Testis (tissue), 3 donors: Measurements from ENCODE around the gene ATP5F1E. TPM values are rescaled to one million over a fixed set of nuclear protein-coding genes. Genes with fewer than 3 reads are reported as not detected.

ENCODE experiments used
- DNase-seq: peaks from one replicate; pipeline ENCODE4 v3.0.0-alpha.2; 2019
- H3K27ac ChIP-seq, 2 donors: fragments of 200-600 bp; sonication (generic); one replicate each; pipeline ENCODE4 v1.5.1; 2019
- H3K27me3 ChIP-seq: fragments of 200-600 bp; sonication (generic); one replicate; pipeline ENCODE4 v1.5.1; 2019
- H3K36me3 ChIP-seq: fragments of 200-600 bp; sonication (generic); one replicate; pipeline ENCODE4 v1.5.1; 2017; ENCODE audit warnings: low read depth; ENCODE audit errors: missing control alignments
- H3K4me1 ChIP-seq: fragments of 200-600 bp; sonication (generic); one replicate; pipeline ENCODE4 v1.5.1; 2019
- H3K4me3 ChIP-seq, 2 donors: fragments of 200-600 bp; sonication (generic); one replicate each; pipeline ENCODE4 v1.5.1; 2017 to 2019
- H3K9me3 ChIP-seq: fragments of 200-600 bp; sonication (generic); one replicate; pipeline ENCODE4 v1.5.1; 2017
- POLR2A ChIP-seq: fragments of 450-650 bp; IDR thresholded peaks from one replicate; pipeline ENCODE4 v1.6.1; 2017; ENCODE audit warnings: antibody characterized with exemption, mild to moderate bottlenecking, moderate library complexity
- WGBS, 2 donors: methylation state at CpG; one replicate each; pipeline ENCODE4 v1.1.5; 2018; 5-methylcytosine and 5-hydroxymethylcytosine counted together
- intact Hi-C: fragments of 100-400 bp; cut with DNase I; formaldehyde crosslinking; loops from one replicate; pipeline ENCODE4 v1.15.1; 2023; ENCODE audit warnings: low total_unique reads
- polyA plus RNA-seq: library from polyadenylated mRNA; stranded (reverse); fragments of 350-450 nt; fragmentation: Illumina TruSeq; extraction: RNeasy Lipid Tissue Mini Kit (QIAGEN cat#74804); gene quantifications from one replicate; pipeline ENCODE4 v1.2.3, GENCODE V29; 2014; ENCODE audit warnings: low read depth, low replicate concordance; ENCODE audit not compliant: insufficient read depth
- total RNA-seq, 2 donors: library from RNA; depleted of rRNA; stranded (reverse); fragments of >200 nt; gene quantifications; one replicate each; pipeline ENCODE4 v1.2.3, GENCODE V29; 2016
- TF ChIP-seq, protein P1 (sequence below), 3 experiments: fragments of 450-650 bp in 2 of 3; fragments of 200-600 bp in 1 of 3; sonication (generic) in 1 of 3; IDR thresholded peaks; one replicate each; pipeline ENCODE4 v1.5.1; 2016 to 2019; ENCODE audit warnings: antibody characterized with exemption in 3 of 3, mild to moderate bottlenecking in 2 of 3, moderate library complexity in 1 of 3

Gene ATP5F1E
- total and polyA plus RNA-seq, 3 donors from 2014 or later, result 24.6 to 76.0 (median 25.5) TPM

DNA sequence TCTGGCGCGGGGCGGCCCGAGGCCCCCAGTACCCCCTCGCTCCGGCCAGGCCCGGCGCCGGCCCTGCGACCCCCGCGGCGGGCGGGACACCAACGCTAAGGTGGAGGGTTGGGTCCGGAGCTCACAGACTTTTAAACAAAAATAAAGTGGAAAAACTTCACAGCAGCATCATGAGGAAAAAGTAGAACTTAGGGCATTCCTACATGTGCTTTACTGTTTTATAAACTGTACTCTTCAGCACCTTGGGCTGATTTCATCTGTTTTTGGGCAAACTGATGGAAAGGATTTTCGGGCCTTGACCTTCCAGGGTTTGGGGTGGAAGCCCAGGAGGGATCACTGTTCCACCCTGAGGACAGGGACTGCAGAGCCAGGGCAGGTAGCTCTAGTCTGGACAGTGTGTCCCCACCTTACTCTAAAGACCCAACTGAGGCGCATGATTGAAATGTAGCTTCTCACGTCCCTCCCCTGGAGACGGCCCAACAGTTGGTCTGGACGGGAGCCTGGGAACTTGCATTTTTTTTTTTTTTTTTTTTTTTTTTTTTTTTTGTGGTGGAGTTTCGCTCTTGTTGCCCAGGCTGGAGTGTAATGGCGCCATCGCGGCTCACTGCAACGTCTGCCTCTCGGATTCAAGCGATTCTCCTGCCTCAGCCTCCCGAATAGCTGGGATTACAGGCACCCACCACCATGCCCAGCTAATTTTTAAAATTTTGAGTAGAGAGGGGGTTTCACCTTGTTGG lies 50.3 kb downstream of the ATP5F1E start:
- peaks cover 8% of the 10 kb centered on the region for H3K4me1 ChIP-seq
- TF ChIP-seq, protein P1, sequence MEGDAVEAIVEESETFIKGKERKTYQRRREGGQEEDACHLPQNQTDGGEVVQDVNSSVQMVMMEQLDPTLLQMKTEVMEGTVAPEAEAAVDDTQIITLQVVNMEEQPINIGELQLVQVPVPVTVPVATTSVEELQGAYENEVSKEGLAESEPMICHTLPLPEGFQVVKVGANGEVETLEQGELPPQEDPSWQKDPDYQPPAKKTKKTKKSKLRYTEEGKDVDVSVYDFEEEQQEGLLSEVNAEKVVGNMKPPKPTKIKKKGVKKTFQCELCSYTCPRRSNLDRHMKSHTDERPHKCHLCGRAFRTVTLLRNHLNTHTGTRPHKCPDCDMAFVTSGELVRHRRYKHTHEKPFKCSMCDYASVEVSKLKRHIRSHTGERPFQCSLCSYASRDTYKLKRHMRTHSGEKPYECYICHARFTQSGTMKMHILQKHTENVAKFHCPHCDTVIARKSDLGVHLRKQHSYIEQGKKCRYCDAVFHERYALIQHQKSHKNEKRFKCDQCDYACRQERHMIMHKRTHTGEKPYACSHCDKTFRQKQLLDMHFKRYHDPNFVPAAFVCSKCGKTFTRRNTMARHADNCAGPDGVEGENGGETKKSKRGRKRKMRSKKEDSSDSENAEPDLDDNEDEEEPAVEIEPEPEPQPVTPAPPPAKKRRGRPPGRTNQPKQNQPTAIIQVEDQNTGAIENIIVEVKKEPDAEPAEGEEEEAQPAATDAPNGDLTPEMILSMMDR (IDR thresholded peaks at IDR 0.05), result no peak
- no peak for TF ChIP-seq POLR2A
- WGBS, 2 donors, result 16 to 17% methylated on average over 24 to 28 of the region's 29 CpGs
- no peak for DNase-seq
- H3K27ac ChIP-seq, result peak overlapping the region; percentile 59 to 92
- H3K27me3 ChIP-seq, result no peaks in the 10 kb centered on the region
- no peaks in the 10 kb centered on the region for H3K9me3 ChIP-seq
- peak overlapping the region; percentile 67 to 74 for H3K4me3 ChIP-seq
- H3K36me3 ChIP-seq, result no peaks in the 10 kb centered on the region
- intact Hi-C loops, result loop anchor here (5.0 kb wide), 1 partner anchor 89 kb away; no protein-coding TSS in a partner anchor

DNA sequence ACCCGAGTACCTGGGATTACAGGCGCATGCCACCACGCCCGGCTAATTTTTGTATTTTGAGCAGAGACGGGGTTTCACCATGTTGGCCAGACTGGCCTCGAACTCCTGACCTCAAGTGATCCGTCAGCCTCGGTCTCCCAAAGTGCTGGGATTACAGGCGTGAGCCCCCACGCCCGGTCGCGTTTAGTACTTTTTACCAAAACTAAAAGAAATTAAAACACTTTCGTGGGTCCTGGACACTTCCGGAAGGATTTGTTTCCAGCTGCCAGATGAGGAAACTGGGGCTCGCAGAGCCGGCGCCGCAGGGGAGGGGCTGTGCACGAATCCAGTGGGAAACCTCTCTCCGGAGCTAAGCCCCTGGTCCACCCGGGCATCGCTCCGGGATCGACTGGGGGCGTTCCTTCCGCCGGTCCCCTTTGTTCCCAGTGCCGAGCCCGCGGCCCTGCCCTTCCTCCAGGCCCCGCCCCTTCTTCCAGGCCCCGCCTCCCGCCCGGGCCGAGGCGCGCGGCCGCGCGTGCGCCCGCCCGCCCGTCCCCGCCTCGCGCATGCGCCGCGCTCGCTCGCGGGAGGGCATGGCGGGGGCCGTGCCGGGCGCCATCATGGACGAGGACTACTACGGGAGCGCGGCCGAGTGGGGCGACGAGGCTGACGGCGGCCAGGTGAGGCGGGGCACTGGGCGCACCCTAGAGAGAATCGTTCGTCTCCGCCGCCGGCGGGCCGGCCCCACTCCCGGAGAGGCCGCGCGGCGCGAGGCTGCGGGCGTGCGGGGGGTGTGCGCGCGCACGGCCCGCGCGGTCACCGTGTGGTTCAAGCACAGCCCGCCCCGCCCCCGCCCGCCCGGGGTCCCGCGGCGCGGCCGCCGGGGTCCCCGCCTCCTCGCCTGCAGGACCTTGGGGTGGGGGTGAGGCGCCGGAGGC lies 51.2 kb downstream of the ATP5F1E start, which contains the start of gene NELFCD:
Gene NELFCD (plus strand): TSS at position 546 of the 917 bp plus-strand sequence. CDS start 54 bp downstream, at position 600.
- DNase-seq, result peak; percentile 88
- whole genome bisulfite sequencing, 2 donors, result 24 to 32% methylated on average over 22 to 25 of the region's 109 CpGs
- no peaks in the 10 kb centered on the region for H3K36me3 ChIP-seq
- H3K27me3 ChIP-seq, result no peaks in the 10 kb centered on the region
- intact Hi-C loops, result loop anchor here (5.0 kb wide), 1 partner anchor 89 kb away; no protein-coding TSS in a partner anchor
- peak within 1 kb of the TSS; percentile 67 to 74 for H3K4me3 ChIP-seq
- H3K27ac ChIP-seq, result peak within 1 kb of the TSS; percentile 74 to 92
- H3K4me1 ChIP-seq, result peaks cover 8% of the 10 kb centered on the region
- TF ChIP-seq, protein P1 (IDR thresholded peaks at IDR 0.05), result no peak
- TF ChIP-seq POLR2A, result no peak
- H3K9me3 ChIP-seq, result no peaks in the 10 kb centered on the region

DNA sequence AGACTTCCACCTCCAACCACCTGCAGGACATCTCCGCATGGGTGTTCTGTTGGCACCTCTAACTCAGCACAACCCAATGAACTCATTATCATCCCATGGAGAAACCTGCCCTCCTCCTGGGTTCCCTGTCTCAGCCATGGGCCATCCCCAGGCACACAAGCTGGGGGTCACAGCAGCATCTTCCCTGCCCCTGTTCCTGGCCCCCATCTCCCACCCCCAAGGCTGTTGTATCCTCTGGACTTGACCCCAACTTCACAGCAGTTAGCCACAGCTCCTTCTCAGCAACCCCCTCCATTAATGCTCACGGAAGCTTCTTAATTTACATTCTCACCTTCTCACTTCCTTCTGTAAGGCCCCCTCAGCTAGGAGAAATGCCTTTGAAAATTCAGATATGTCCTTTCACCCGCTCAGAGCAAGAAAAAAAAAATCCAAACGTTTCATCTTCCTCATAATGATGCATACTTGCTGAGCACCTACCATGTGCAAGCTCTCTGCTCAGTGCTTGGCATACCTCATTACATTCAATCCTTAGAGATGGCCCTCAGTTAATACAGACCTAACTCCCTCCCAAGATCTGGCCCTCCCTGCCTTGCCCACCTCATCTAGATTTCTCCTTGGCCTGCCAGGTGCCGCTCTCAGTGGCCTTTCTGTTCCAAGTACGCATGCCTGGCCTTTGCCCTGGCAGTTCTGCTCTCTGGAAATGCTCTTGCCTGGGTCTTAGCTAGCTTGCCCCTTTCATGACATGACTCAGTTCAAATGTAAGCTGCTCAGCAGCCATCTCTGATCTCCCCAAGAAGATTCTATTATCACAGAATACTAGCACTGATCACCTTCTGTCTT lies 53.6 kb downstream of the ATP5F1E start:
- no peak for DNase-seq
- H3K27ac ChIP-seq, result no peak overlapping the region
- 62 to 68% methylated on average over 6 of the region's 6 CpGs for WGBS, 2 donors
- no peak overlapping the region for H3K4me3 ChIP-seq
- H3K36me3 ChIP-seq, result no peaks in the 10 kb centered on the region
- intact Hi-C loops, result no loop called here
- peaks cover 8% of the 10 kb centered on the region for H3K4me1 ChIP-seq
- H3K9me3 ChIP-seq, result no peaks in the 10 kb centered on the region
- TF ChIP-seq, protein P1 (IDR thresholded peaks at IDR 0.05), result no peak
- no peak for TF ChIP-seq POLR2A
- H3K27me3 ChIP-seq, result no peaks in the 10 kb centered on the region

DNA sequence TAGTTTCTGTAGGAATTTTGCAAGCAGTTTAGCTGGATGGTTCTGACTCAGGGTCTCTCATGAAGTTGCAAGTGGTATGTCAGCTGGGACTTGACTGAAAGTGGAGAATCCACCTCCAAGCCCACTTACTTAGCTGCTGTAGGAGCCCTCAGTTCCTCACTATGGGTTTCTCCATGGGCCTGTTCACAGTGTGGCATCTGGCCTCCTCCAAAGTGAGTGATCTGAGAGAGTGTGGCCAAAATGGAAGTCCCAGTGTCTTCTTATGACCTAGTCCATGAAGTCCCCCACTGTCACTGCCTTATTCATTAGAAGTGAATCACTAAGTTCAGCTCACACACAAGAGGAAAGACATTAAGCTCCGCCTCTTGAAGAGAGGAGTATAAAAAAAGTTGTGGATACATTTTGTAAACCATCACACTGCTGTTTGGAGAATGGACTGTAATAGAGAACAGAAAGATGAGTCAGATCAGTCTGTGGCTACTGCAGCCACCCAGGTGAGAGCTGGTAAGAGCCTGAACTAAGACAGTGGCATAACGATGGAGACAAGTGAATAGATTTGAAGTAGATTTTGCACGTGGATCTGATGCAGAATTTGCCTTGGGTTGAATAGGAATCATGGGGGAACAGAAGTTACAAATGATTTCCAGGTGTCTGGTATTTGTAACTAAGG lies 55.9 kb downstream of the ATP5F1E start:
- no peaks in the 10 kb centered on the region for H3K27me3 ChIP-seq
- no peak overlapping the region for H3K27ac ChIP-seq
- WGBS, 2 donors, result 81 to 91% methylated on average over 3 of the region's 3 CpGs
- TF ChIP-seq, protein P1 (IDR thresholded peaks at IDR 0.05), result no peak
- no peak for TF ChIP-seq POLR2A
- no peaks in the 10 kb centered on the region for H3K9me3 ChIP-seq
- H3K4me3 ChIP-seq, result no peak overlapping the region
- no peak for DNase-seq
- H3K4me1 ChIP-seq, result no peaks in the 10 kb centered on the region
- H3K36me3 ChIP-seq, result no peaks in the 10 kb centered on the region
- intact Hi-C loops, result no loop called here
